ENCODE results near the gene FHL1. TPM values are rescaled to one million over a fixed set of nuclear protein-coding genes. Genes with fewer than 3 reads are reported as not detected.

The FHL1 gene
- total RNA-seq, 3 donors from 2014 or later, result 36.8 to 472 (median 53.2) TPM

DNA sequence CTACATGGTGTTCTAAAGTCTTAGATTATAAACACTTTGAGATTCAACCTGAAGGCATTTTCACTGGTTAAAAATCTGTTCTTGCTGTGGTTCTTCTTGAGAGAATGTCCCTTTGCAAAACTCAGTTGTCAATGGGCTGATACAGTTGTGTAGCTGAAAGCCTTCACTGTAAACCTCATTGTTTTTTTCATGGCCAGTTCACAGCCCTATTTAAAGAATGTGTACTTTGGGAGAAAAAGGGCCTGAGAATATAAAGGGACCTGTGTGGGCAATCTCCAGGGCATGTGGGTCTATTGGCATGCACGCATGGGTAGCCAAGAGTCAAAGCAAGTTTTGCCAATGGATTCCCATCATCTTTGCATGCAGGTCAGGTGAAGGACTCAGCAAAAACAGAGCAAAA is 111.6 kb downstream of the FHL1 start:
- DNase-seq, result no peak
- Histone ChIP-seq H3K9me3 (no peaks in the 10 kb centered on the region), H3K4me1 (ENCODE audit: low read depth) (no peaks in the 10 kb centered on the region), H3K4me3 (no peak overlapping the region), H3K36me3 (ENCODE audit: low read depth) (no peaks in the 10 kb centered on the region)
- intact Hi-C loops (cut with DNase I, micrococcal nuclease), result no loop called here
- TF ChIP-seq, protein P1, sequence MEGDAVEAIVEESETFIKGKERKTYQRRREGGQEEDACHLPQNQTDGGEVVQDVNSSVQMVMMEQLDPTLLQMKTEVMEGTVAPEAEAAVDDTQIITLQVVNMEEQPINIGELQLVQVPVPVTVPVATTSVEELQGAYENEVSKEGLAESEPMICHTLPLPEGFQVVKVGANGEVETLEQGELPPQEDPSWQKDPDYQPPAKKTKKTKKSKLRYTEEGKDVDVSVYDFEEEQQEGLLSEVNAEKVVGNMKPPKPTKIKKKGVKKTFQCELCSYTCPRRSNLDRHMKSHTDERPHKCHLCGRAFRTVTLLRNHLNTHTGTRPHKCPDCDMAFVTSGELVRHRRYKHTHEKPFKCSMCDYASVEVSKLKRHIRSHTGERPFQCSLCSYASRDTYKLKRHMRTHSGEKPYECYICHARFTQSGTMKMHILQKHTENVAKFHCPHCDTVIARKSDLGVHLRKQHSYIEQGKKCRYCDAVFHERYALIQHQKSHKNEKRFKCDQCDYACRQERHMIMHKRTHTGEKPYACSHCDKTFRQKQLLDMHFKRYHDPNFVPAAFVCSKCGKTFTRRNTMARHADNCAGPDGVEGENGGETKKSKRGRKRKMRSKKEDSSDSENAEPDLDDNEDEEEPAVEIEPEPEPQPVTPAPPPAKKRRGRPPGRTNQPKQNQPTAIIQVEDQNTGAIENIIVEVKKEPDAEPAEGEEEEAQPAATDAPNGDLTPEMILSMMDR (IDR thresholded peaks at IDR 0.05), result no peak
- ATAC-seq, result no peak

DNA sequence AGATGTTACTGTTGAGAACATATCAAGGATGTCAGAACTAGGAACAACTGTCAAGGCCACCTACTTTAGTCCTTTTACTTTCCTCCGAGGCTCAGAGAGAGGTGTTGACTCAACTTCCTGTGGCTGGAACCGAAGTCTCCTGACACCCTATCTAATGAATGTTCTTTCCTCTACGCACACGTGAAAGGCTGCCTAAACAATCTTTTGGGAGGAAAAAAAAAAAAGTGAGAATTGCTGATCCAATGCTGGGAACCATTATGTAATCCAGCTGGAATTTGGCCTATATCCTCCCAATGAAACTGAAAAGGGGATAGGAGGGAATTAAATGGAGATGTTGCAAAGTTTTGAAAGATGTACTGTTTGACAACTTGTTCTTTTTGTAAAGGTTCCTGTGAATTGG is 112.2 kb downstream of the FHL1 start:
- DNase-seq (no peak), ATAC-seq (no peak)
- Histone ChIP-seq H3K4me1 (ENCODE audit: low read depth) (no peaks in the 10 kb centered on the region), H3K4me3 (no peak overlapping the region), H3K36me3 (ENCODE audit: low read depth) (no peaks in the 10 kb centered on the region), H3K9me3 (no peaks in the 10 kb centered on the region)
- TF ChIP-seq, protein P1 (IDR thresholded peaks at IDR 0.05), result no peak
- intact Hi-C loops (cut with DNase I, micrococcal nuclease), result no loop called here

DNA sequence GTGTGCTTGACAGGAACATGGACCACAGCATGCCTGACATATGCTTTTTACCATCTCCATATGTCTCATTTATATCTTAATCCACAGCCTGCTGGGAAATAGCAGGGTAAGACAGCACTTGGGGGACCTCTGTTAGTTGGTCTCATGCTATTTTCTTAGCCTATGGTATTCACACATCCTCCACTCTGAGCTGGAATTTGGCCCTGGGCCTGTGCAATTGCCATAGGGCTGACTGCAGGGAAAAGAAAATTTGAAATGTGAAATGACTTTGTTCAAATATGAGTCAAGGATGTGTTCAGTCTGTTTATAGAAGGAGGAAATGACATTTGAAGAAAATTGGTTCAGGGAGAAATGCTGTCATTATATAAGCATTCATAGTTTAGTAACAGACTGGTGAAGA is 113.4 kb downstream of the FHL1 start:
- Histone ChIP-seq H3K4me3 (no peak overlapping the region), H3K36me3 (ENCODE audit: low read depth) (no peaks in the 10 kb centered on the region), H3K9me3 (no peaks in the 10 kb centered on the region), H3K4me1 (ENCODE audit: low read depth) (no peaks in the 10 kb centered on the region)
- DNase-seq (no peak), ATAC-seq (no peak)
- intact Hi-C loops (cut with DNase I, micrococcal nuclease), result no loop called here
- TF ChIP-seq, protein P1 (IDR thresholded peaks at IDR 0.05), result no peak

Other genes with a start within 250 kb of the FHL1 start
- 10 to 100 TPM; 23.3 to 33.2 (median 25.0) TPM for gene MMGT1, start 173.5 kb upstream of the FHL1 start, total RNA-seq
- 10 to 100 TPM; 12.6 to 17.3 (median 13.1) TPM for gene SLC9A6, start 162.1 kb upstream of the FHL1 start, total RNA-seq
- gene MAP7D3, start 103.9 kb downstream of the FHL1 start, total RNA-seq, result 10 to 100 TPM in 1 of 3 donors, 1 to 10 TPM in 2; 2.8 to 11.1 (median 4.4) TPM
- gene ADGRG4, start 153.4 kb downstream of the FHL1 start, total RNA-seq, result under 1 TPM in 2 of 3 donors, not detected in 1; 0.03 TPM